CD14-positive monocyte (primary cell): ENCODE results near the gene ANKLE2. TPM values are rescaled to one million over a fixed set of nuclear protein-coding genes. Genes with fewer than 3 reads are reported as not detected.

Experiments used
- DNase-seq, 3 donors: peaks; one replicate each; pipeline ENCODE4 v3.0.0-alpha.2; 2011 to 2022
- H2AFZ ChIP-seq: 2 replicates; pipeline ENCODE4 v1.6.0; 2012; ENCODE audit warnings: mild to moderate bottlenecking, low read depth, low read length, inconsistent platforms; ENCODE audit not compliant: insufficient read depth, poor library complexity, severe bottlenecking
- H3K27ac ChIP-seq, 2 donors: 1 replicate in 1 of 2; 2 replicates in 1 of 2; pipeline ENCODE4 v1.5.1; 2012 to 2013; ENCODE audit warnings: low read length in 2 of 2, control low read depth in 1 of 2, inconsistent platforms in 1 of 2, low read depth in 1 of 2, mild to moderate bottlenecking in 1 of 2
- H3K27me3 ChIP-seq, 2 donors: one replicate each; pipeline versions ENCODE4 v1.6.0 to v1.6.1; 2011 to 2013; ENCODE audit warnings: low read length in 2 of 2; ENCODE audit not compliant: control insufficient read depth in 2 of 2, insufficient read depth in 2 of 2
- H3K36me3 ChIP-seq, 2 donors: replicated peaks in 1 of 2; 1 replicate in 1 of 2; 2 replicates in 1 of 2; pipeline versions ENCODE4 v1.5.1 to v1.6.1; 2012 to 2013; ENCODE audit warnings: low read length in 2 of 2, control low read depth in 1 of 2, inconsistent platforms in 1 of 2, mild to moderate bottlenecking in 1 of 2; ENCODE audit not compliant: insufficient read depth in 2 of 2, control insufficient read depth in 1 of 2
- H3K4me1 ChIP-seq, 2 donors: 1 replicate in 1 of 2; 2 replicates in 1 of 2; pipeline versions ENCODE4 v1.5.1 to v1.6.1; 2012 to 2013; ENCODE audit warnings: low read length in 2 of 2, control low read depth in 1 of 2, inconsistent platforms in 1 of 2, mild to moderate bottlenecking in 1 of 2, moderate library complexity in 1 of 2; ENCODE audit not compliant: insufficient read depth in 2 of 2, control insufficient read depth in 1 of 2
- H3K4me2 ChIP-seq: replicated peaks from 2 replicates; pipeline ENCODE3; 2012; ENCODE audit warnings: low read length, moderate library complexity, mild to moderate bottlenecking; ENCODE audit not compliant: poor library complexity, severe bottlenecking; ENCODE audit errors: extremely low read depth
- H3K4me3 ChIP-seq, 3 experiments: fragments of 200-600 bp in 1 of 3; sonication (generic) in 1 of 3; replicated peaks in 1 of 3; 1 replicate in 2 of 3; 2 replicates in 1 of 3; pipeline ENCODE4 v1.5.1; 2011 to 2013; ENCODE audit warnings: low read length in 3 of 3, mild to moderate bottlenecking in 3 of 3, control low read depth in 2 of 3, low read depth in 2 of 3, inconsistent platforms in 1 of 3, moderate library complexity in 1 of 3
- H3K79me2 ChIP-seq: 2 replicates; pipeline ENCODE4 v1.6.0; 2012; ENCODE audit warnings: mild to moderate bottlenecking, control low read depth, inconsistent platforms, low read length, moderate library complexity; ENCODE audit not compliant: insufficient read depth
- H3K9ac ChIP-seq: 2 replicates; pipeline ENCODE4 v1.6.0; 2017; ENCODE audit warnings: low read length, mild to moderate bottlenecking; ENCODE audit not compliant: insufficient read depth, poor library complexity, severe bottlenecking
- H3K9me3 ChIP-seq, 2 donors: replicated peaks in 1 of 2; 1 replicate in 1 of 2; 2 replicates in 1 of 2; pipeline versions ENCODE4 v1.5.1 to v1.6.1; 2012 to 2013; ENCODE audit warnings: low read length in 2 of 2, control low read depth in 1 of 2; ENCODE audit not compliant: control insufficient read depth in 1 of 2, insufficient read depth in 1 of 2
- H4K20me1 ChIP-seq: 2 replicates; pipeline ENCODE4 v1.6.0; 2012; ENCODE audit warnings: mild to moderate bottlenecking, low read length, control low read depth, moderate library complexity; ENCODE audit not compliant: insufficient read depth
- H3K27ac Mint-ChIP-seq, 7 donors: one replicate each; pipeline ENCODE4 v1.8.0; 2020; ENCODE audit warnings: mild to moderate bottlenecking in 7 of 7, mixed read lengths in 7 of 7, moderate library complexity in 6 of 7, inconsistent platforms in 2 of 7
- H3K27me3 Mint-ChIP-seq, 3 donors: one replicate each; pipeline ENCODE4 v1.8.0; 2021 to 2022; ENCODE audit warnings: low read depth in 3 of 3, mild to moderate bottlenecking in 3 of 3, mixed read lengths in 3 of 3, moderate library complexity in 3 of 3, inconsistent platforms in 1 of 3
- H3K36me3 Mint-ChIP-seq, 2 donors: one replicate each; pipeline ENCODE4 v1.8.0; 2020; ENCODE audit warnings: mixed read lengths in 2 of 2, inconsistent platforms in 1 of 2, mild to moderate bottlenecking in 1 of 2
- H3K4me1 Mint-ChIP-seq: one replicate; pipeline ENCODE4 v1.8.0; 2020; ENCODE audit warnings: mild to moderate bottlenecking, mixed read lengths
- H3K4me3 Mint-ChIP-seq, 2 donors: one replicate each; pipeline ENCODE4 v1.8.0; 2020; ENCODE audit warnings: mild to moderate bottlenecking in 2 of 2, mixed read lengths in 2 of 2, moderate library complexity in 1 of 2
- H3K9me3 Mint-ChIP-seq, 7 donors: one replicate each; pipeline ENCODE4 v1.8.0; 2020 to 2022; ENCODE audit warnings: mixed read lengths in 7 of 7, mild to moderate bottlenecking in 6 of 7, moderate library complexity in 6 of 7, inconsistent platforms in 2 of 7
- WGBS: methylation state at CpG from one replicate; pipeline ENCODE4 v1.1.5; 2013; ENCODE audit warnings: missing lambda C conversion rate; ENCODE audit not compliant: insufficient coverage; 5-methylcytosine and 5-hydroxymethylcytosine counted together
- intact Hi-C, 2 donors: fragments of 100-400 bp; cut with micrococcal nuclease; formaldehyde crosslinking; loops; one replicate each; pipeline versions ENCODE4 v1.15.0 to v1.15.1; 2023
- polyA plus RNA-seq, 3 donors: library from polyadenylated mRNA; depleted of rRNA in 1 of 3; unstranded in 2 of 3; stranded (reverse) in 1 of 3; fragments of 300-500 nt in 2 of 3; fragments of >200 nt in 1 of 3; fragmentation: Illumina TruSeq in 2 of 3; gene quantifications; 1 replicate in 2 of 3; 2 replicates in 1 of 3; pipeline ENCODE4 v1.2.3, GENCODE V29; 2012 to 2021
- TF ChIP-seq, protein P1 (sequence below): fragments of 200-600 bp; IDR thresholded peaks from one replicate; pipeline ENCODE4 v1.8.0; 2022; ENCODE audit warnings: antibody characterized with exemption, mild to moderate bottlenecking

ANKLE2 gene
- polyA plus RNA-seq, 3 donors = 10.1 to 88.4 (median 15.0) TPM

DNA sequence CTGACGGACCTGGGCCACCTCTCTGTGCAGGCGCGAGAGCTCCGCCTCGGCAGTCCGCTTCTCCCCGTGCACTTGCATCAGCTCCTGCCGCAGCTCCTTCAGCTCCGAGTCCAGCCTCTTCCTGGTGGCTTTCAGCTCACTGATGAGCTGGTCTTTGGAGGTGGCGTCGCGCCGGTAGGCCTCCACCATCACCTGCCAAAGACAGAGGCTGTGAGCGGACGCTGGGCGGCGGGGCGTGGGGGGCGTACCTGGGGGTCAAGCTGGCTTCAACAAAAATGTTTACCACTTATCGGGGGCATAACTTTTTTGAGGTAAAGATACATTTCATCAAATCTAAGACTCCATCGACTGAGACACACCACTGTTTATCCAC is 27.5 kb upstream of the ANKLE2 start:
- no peaks in the 10 kb centered on the region for H3K27me3 ChIP-seq
- Mint-ChIP-seq H3K27me3 (peaks cover 0 to 2% (median 0%) of the 10 kb centered on the region in 3 donors), H3K27ac (peak overlapping the region in 1 of 7 donors; percentile 26), H3K4me3 (no peak overlapping the region), H3K36me3 (peaks cover 64 to 84% of the 10 kb centered on the region in 2 donors), H3K4me1 (no peaks in the 10 kb centered on the region), H3K9me3 (peaks cover 0 to 3% (median 0%) of the 10 kb centered on the region in 7 donors)
- H3K4me2 ChIP-seq = no peak overlapping the region
- no peak overlapping the region for H3K4me3 ChIP-seq
- peaks cover 63 to 82% of the 10 kb centered on the region in 2 donors for H3K36me3 ChIP-seq
- no peaks in the 10 kb centered on the region for H3K4me1 ChIP-seq
- H3K79me2 ChIP-seq = no peaks in the 10 kb centered on the region
- no peaks in the 10 kb centered on the region for H3K9me3 ChIP-seq
- 95% methylated on average over 20 of the region's 21 CpGs for WGBS
- no peaks in the 10 kb centered on the region for H4K20me1 ChIP-seq
- H2AFZ ChIP-seq = no peak overlapping the region
- H3K27ac ChIP-seq = no peak overlapping the region
- H3K9ac ChIP-seq = no peak overlapping the region
- DNase-seq = no peak
- intact Hi-C loops = no loop called here
- TF ChIP-seq, protein P1, sequence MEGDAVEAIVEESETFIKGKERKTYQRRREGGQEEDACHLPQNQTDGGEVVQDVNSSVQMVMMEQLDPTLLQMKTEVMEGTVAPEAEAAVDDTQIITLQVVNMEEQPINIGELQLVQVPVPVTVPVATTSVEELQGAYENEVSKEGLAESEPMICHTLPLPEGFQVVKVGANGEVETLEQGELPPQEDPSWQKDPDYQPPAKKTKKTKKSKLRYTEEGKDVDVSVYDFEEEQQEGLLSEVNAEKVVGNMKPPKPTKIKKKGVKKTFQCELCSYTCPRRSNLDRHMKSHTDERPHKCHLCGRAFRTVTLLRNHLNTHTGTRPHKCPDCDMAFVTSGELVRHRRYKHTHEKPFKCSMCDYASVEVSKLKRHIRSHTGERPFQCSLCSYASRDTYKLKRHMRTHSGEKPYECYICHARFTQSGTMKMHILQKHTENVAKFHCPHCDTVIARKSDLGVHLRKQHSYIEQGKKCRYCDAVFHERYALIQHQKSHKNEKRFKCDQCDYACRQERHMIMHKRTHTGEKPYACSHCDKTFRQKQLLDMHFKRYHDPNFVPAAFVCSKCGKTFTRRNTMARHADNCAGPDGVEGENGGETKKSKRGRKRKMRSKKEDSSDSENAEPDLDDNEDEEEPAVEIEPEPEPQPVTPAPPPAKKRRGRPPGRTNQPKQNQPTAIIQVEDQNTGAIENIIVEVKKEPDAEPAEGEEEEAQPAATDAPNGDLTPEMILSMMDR = no peak

DNA sequence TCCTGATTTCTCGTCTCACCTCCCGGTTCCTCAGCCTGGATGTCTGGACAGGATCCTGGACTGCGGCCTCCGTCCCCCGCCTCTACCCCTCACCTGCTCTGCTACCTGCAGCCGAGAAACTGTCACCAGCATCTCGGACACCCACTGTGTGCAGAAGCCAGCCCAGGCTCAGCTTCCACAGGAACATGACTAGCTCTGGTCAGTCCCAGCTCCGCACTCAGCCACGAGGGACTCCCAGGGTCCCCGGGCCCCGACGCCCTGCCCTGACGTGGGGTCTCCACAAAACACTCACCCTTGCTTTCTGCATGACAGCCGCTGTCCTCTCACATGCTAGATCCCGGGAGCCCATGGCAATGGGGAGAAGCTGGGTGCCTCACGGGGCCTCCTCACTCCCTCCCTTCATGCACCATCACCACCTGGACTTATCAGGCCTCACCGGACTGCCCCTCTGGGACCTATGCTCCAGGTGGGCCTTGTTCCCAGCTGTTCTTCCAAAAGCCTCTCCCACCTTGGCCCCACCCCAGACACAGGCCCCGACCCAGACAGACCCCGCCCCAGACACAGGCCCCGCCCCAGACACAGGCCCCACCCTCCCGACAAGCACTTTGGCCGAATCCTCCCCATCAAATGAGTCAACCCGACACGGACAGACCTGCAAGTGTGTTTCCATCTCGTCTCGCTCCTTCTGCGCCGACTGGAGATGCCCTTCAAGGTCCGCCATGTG is 26.9 kb upstream of the ANKLE2 start:
- no peaks in the 10 kb centered on the region for H3K4me1 Mint-ChIP-seq

More for the DNA sequence above, 26.9 kb upstream of the ANKLE2 start:
- no peaks in the 10 kb centered on the region for H4K20me1 ChIP-seq
- H3K27me3 ChIP-seq = no peaks in the 10 kb centered on the region
- peaks cover 63 to 82% of the 10 kb centered on the region in 2 donors for H3K36me3 ChIP-seq
- no peak overlapping the region for H3K27ac ChIP-seq
- no peak overlapping the region for H3K9ac ChIP-seq
- Mint-ChIP-seq H3K36me3 (peaks cover 63 to 84% of the 10 kb centered on the region in 2 donors), H3K27ac (peak overlapping the region in 5 of 7 donors; percentile 10 to 80 (median 49)), H3K9me3 (peaks cover 0 to 3% (median 0%) of the 10 kb centered on the region in 7 donors), H3K4me3 (no peak overlapping the region), H3K27me3 (peaks cover 0 to 2% (median 0%) of the 10 kb centered on the region in 3 donors)
- H3K9me3 ChIP-seq = no peaks in the 10 kb centered on the region
- DNase-seq = no peak
- H3K4me2 ChIP-seq = no peak overlapping the region
- 98% methylated on average over 20 of the region's 29 CpGs for WGBS
- no peaks in the 10 kb centered on the region for H3K79me2 ChIP-seq
- intact Hi-C loops = no loop called here
- no peak overlapping the region for H3K4me3 ChIP-seq
- TF ChIP-seq, protein P1 = no peak
- H2AFZ ChIP-seq = no peak overlapping the region
- H3K4me1 ChIP-seq = no peaks in the 10 kb centered on the region
